ENCODE data around the gene CYFIP2.
A peak's percentile ranks its signal among the peaks of the same experiment; 100 is the strongest.
"Not testable (repeated sequence)": the region's sequence is repeated elsewhere in the genome, so short reads cannot be mapped to it uniquely, and the experiment has no call there.

CYFIP2 gene

DNA sequence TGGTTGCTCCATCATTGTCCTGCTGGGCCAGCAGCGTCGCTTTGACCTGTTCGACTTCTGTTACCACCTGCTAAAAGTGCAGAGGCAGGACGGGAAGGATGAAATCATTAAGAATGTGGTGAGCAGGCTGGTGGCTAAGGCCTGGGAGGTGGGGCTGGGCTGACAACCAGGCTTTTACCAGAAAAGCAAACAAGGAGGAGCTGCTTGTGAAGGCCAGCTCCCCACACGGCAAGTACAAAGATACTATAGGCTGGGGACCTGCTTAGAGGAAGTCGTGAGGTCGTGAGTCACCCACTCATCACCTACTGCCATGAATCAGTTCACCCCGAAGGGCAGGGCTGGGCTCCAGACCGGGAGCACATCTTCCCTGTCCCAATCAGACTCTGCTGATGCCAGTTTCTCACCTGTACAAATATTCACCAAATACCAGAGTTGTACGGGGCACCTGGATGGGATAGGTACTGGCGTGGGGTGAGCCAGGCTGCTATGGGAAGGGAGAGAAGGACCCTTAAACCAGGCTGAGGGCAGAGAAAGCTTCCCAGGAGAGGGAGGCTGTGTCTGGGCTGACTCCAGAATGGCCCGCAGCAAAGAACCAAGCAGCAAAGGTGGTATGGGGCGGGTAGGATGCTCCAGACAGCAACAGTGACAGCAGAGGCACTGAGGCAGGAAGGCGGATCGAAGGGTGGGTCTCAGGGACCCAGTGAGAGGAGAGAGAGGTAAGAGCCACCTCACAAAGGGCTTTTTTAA is 124.8 kb downstream of the CYFIP2 start:
- DNase-seq (ENCODE audit: low read depth): peak; percentile 48

DNA sequence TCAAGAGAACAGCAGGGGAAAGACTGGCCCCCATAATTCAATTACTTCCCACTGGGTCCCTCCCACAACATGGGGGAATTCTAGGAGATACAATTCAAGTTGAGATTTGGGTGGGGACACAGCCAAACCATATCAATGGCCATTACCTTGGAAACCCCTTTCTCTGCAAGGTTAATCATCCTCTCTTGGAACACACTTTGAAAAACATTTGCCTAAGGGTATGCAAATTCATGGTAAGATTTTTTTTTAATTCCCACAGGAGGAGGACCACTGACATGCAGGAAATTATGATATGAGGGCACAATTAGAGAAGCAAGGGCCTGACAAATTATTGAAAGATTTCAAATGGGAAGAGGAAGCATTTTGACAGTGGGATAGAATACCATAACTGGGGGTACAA is 132.4 kb downstream of the CYFIP2 start:
- no peak for DNase-seq (ENCODE audit: low read depth)

GRCh38 chr5:157400741-157401495 is 135.0 kb downstream of the CYFIP2 start:
- no peak for DNase-seq (ENCODE audit: low read depth)

DNA sequence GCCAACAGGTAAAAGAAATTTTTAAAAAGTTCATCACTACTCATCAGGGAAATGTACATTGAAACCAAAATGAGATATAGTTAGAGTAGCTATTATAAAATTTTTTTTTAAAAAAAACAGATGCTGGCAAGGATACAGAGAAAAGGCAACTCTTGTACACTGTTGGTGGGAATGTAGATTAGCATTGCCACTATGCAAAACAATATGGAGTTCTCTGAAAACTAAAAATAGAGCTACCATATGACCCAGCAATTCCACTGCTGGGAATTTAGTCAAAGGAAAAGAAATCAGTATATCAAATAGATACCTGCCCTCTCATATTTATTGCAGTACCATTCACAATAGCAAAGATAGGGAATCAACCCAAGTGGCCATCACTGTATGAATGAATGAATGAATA is 149.9 kb downstream of the CYFIP2 start:
- no peak for DNase-seq (ENCODE audit: low read depth)

DNA sequence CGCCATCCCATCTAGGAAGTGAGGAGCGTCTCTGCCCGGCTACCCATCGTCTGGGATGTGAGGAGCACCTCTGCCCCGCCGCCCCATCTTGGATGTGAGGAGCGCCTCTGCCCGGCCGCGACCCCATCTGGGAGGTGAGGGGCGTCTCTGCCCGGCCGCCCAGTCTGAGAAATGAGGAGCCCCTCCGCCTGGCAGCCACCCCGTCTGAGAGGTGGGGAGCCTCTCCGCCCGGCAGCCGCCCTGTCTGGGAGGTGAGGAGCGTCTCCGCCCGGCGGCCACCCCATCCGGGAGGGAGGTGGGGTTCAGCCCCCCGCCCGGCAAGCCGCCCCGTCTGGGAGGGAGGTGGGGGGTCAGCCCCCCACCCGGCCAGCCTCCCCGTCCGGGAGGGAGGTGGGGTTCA is 153.6 kb downstream of the CYFIP2 start:
- not testable (repeated sequence) for DNase-seq (ENCODE audit: low read depth)

GRCh38 chr5:157429920-157430319 is 164.0 kb downstream of the CYFIP2 start:
- DNase-seq (ENCODE audit: low read depth): not testable (repeated sequence)

DNA sequence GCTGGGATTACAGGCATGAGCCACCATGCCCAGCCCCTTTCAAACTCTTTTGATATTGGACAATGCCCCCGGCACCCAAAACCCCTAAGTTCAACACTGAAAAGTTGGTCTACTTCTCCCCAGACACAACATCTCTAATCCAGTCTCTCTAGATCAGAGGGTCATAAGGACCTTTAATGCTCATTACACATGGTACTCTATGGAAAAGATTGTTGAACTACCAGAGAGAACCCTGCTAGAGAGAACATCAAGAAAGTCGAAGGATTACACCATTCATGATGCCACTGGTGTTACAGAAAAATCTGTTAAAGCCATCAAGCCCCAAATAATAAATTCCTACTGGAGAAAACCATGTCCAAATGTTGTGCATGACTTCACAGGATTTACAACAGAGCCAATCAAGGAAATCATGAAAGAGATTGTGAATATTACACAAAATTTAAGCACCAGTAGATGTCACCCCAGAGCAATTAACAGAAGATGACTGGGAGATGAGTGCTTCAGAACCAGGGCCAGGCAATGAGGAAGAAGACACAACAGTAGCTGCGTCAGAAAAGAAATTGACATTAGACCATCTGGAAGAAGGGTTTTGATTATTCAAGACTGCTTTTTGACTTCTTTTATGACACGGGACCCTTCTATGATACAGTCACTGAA is 165.7 kb downstream of the CYFIP2 start:
- peak; percentile 4 for DNase-seq (ENCODE audit: low read depth)

DNA sequence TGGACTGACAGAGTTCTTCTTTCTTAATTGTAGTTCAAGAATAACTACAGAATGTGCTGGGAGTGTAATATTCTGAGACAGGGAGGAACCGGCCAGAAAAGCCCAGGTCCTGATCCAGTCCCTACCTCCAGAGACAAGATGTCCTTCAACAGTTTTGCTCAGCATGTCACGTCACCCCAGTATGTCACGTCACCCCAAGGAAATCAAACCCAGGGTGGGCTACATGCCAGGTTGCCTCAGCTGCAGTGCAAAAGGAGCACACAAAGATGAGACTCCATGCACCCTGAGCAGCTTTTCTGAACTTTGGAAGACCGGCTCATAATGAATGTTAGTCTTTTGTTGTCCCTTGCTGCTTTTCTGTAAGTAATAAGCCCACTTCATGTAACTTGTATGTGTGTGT is 168.2 kb downstream of the CYFIP2 start:
- DNase-seq (ENCODE audit: low read depth): no peak

- no peak for DNase-seq (ENCODE audit: low read depth)
Observed at GRCh38 chr5:157443041-157443549, 177.2 kb downstream of the CYFIP2 start.

GRCh38 chr5:157444224-157444623 is 178.3 kb downstream of the CYFIP2 start:
- no peak for DNase-seq (ENCODE audit: low read depth)

All from activated T-cell treated with anti-CD3 and anti-CD28 coated beads for 24 hours (primary cell).